SJCRH30 (cell line): Measurements from ENCODE around the gene RABL6. TPM values are rescaled to one million over a fixed set of nuclear protein-coding genes. Genes with fewer than 3 reads are reported as not detected.

Experiments used
- DNase-seq, 2 experiments: peaks; one replicate each; pipeline ENCODE4 v3.0.0-alpha.2; 2015 to 2020
- H3K27ac ChIP-seq: fragments of 250-450 bp; sonication (Bioruptor Pico); 2 replicates; pipeline ENCODE4 v1.5.1; 2020; ENCODE audit warnings: mild to moderate bottlenecking, moderate library complexity
- H3K27me3 ChIP-seq: fragments of 250-450 bp; sonication (Bioruptor Pico); 2 replicates; pipeline ENCODE4 v1.5.1; 2020; ENCODE audit warnings: mild to moderate bottlenecking, moderate library complexity
- H3K36me3 ChIP-seq: fragments of 250-450 bp; sonication (Bioruptor Pico); 2 replicates; pipeline ENCODE4 v1.5.1; 2020; ENCODE audit warnings: mild to moderate bottlenecking, moderate library complexity
- H3K4me1 ChIP-seq: fragments of 250-450 bp; sonication (Bioruptor Pico); 2 replicates; pipeline ENCODE4 v1.5.1; 2020; ENCODE audit warnings: mild to moderate bottlenecking, moderate library complexity
- H3K4me3 ChIP-seq: fragments of 250-450 bp; sonication (Bioruptor Pico); 2 replicates; pipeline ENCODE4 v1.5.1; 2020; ENCODE audit warnings: mild to moderate bottlenecking, moderate library complexity
- H3K9me3 ChIP-seq: fragments of 250-450 bp; sonication (Bioruptor Pico); replicated peaks from 2 replicates; pipeline ENCODE4 v1.5.1; 2020; ENCODE audit warnings: mild to moderate bottlenecking, moderate library complexity
- total RNA-seq: library from RNA; depleted of rRNA; stranded (reverse); fragments of >200 nt; shearing (Covaris generic); gene quantifications from 2 replicates; pipeline ENCODE4 v1.2.3, GENCODE V29; 2014

RABL6 gene
- total RNA-seq, 1 experiment from 2014 or later = 102 TPM

- H3K36me3 ChIP-seq = peaks cover 35% of the 10 kb centered on the region
- peaks cover 6% of the 10 kb centered on the region for H3K4me1 ChIP-seq
- H3K4me3 ChIP-seq = peak overlapping the region; percentile 97
- H3K9me3 ChIP-seq = no peaks in the 10 kb centered on the region
- no peak overlapping the region for H3K27ac ChIP-seq
- DNase-seq = no peak
- H3K27me3 ChIP-seq = no peaks in the 10 kb centered on the region
These were observed 1.0 kb downstream of the RABL6 start for GRCh38 chr9:136808806-136809158.

DNA sequence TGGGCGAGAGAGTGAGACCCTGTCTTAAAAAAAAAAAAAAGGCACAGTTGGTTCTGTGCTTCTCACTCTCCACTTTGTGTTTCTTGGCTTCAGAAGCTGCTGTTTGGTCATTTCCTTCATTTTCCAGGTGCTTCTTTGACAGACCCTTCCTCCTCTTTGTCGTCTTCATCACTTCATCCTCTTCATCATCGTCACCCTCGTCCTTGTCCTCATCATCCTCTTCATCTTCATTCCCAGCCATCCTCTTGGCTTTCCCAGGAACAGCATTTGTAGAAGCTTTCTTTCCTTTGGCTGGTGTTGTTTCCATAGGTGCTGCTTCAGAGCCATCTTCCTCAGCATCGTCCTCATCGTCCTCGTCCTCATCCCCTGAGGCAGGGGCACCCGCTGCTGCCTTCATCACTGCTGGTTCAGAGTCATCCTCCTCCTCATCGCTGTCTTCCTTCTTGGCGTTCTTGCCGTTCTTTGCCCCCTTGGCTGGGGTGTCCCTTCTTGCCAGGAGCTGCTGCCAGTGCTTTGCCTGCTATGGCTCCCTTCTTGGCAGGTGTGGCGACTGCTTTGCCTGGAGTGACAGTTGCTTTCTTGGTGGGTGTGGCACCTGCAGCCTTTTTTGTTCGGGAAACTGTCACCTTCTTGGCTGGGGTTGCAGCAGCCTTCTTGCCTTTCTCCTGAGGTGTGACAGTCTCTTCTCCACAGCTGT lies 7.1 kb downstream of the RABL6 start:
- Histone ChIP-seq H3K27me3 (no peaks in the 10 kb centered on the region), H3K4me1 (no peaks in the 10 kb centered on the region), H3K4me3 (no peak overlapping the region), H3K36me3 (peaks cover 57% of the 10 kb centered on the region), H3K27ac (no peak overlapping the region), H3K9me3 (no peaks in the 10 kb centered on the region)
- DNase-seq = no peak

DNA sequence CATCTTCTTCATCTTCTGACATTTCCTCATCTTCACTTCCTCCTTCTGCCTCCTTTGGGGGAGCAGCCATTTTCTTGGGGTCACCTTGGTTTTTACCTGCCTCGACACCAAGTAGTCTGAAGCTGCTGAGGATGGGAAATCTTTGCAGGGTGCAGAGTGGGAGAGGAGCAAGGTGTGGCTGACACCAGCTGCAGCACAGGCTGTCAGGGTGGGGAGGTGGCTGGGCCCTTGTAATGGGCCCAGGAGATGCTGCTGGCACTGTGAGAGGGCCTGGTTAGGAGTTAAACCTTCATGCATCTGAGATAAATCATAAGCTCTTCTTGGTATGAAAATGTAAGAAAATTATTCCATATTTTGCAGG lies 7.7 kb downstream of the RABL6 start:
- no peak overlapping the region for H3K27ac ChIP-seq
- no peaks in the 10 kb centered on the region for H3K27me3 ChIP-seq
- DNase-seq = no peak
- H3K4me3 ChIP-seq = no peak overlapping the region
- H3K9me3 ChIP-seq = no peaks in the 10 kb centered on the region
- H3K36me3 ChIP-seq = peaks cover 54% of the 10 kb centered on the region
- H3K4me1 ChIP-seq = no peaks in the 10 kb centered on the region

DNA sequence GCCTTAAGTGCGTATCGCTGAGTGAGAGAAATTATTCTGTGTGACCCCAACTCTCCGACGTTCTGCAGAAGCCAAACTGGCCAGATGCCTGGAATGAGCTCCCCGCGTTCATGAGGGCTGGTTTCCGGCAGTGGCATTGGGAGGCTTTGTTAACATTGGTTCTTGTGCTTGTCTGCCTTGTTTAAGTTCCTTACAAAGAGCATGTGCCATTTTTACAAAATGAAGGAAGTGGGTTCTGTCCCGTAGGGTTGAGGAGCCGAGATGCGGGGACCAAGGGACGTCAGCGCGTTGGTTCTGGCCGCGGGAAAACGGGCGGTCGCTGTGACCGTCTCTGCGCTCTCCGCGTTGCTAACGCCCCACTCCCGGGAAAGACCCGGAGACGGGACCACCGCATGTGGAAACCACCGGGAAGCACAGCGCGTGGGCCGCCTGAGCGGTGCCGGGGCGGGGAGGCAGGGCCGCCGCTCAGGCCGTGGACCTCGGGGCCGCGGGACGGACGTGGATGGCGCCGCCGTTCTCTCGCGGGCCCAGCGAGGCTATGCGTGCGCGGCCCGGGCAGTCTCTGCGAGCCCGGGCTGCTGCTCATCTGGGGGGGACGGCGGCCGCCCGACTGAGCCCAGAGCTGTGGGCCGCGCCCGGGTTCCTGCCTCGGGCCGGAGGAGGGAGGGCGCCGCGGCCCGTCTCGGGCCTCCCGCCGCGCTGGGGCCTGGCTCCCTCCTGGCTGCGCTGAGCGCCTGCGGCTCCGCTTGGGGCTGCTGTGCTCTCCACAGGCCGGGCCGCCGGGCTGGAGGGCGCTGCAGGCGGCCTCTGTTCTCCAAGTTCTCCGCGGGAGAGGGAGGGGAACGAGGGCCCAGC lies 13.4 kb downstream of the RABL6 start:
- Histone ChIP-seq H3K4me1 (peaks cover 14% of the 10 kb centered on the region), H3K9me3 (0 out of 2 replicates have a peak, but pooled peaks cover 3% of the 10 kb centered on the region), H3K4me3 (no peak overlapping the region), H3K27me3 (no peaks in the 10 kb centered on the region), H3K36me3 (peaks cover 34% of the 10 kb centered on the region), H3K27ac (no peak overlapping the region)
- no peak for DNase-seq

DNA sequence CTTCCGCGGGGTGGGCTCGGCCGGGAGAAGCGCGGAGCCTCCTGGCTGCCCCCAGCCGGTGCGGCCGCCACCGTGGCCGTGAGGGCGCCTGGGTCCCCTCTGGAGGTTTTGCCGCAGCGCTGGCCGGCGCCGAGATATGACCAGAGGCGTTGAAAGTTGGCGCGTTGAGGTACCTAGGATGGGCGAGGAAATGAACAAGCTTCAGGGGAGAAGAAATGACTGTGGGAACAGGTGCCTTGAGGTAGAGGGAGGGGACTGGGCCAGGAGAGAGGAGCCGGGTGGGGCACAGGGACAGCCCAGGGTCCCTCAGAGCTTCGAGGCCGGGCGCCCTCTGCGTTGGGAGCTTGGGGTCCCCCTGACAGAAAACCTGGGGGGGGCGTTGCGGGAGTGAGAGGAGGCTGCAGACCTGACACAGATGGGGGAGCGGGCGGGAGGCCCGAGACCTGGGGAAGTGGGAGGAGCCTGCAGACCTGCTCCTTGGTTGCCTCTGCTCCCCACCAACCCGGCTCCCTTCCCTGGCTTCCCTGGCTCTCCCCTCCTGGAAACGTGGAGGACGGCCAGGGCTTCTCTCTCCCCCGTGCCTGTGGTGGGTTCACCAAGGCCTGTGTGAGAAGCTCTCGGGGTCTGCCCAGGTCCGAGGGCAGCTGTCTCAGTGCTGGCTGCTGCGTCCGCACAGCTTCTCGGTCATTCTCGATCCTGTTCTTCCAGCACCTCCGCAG lies 14.2 kb downstream of the RABL6 start:
- Histone ChIP-seq H3K27me3 (no peaks in the 10 kb centered on the region), H3K4me3 (no peak overlapping the region), H3K9me3 (0 out of 2 replicates have a peak, but pooled peaks cover 3% of the 10 kb centered on the region), H3K4me1 (peaks cover 14% of the 10 kb centered on the region), H3K27ac (no peak overlapping the region), H3K36me3 (peaks cover 31% of the 10 kb centered on the region)
- no peak for DNase-seq

DNA sequence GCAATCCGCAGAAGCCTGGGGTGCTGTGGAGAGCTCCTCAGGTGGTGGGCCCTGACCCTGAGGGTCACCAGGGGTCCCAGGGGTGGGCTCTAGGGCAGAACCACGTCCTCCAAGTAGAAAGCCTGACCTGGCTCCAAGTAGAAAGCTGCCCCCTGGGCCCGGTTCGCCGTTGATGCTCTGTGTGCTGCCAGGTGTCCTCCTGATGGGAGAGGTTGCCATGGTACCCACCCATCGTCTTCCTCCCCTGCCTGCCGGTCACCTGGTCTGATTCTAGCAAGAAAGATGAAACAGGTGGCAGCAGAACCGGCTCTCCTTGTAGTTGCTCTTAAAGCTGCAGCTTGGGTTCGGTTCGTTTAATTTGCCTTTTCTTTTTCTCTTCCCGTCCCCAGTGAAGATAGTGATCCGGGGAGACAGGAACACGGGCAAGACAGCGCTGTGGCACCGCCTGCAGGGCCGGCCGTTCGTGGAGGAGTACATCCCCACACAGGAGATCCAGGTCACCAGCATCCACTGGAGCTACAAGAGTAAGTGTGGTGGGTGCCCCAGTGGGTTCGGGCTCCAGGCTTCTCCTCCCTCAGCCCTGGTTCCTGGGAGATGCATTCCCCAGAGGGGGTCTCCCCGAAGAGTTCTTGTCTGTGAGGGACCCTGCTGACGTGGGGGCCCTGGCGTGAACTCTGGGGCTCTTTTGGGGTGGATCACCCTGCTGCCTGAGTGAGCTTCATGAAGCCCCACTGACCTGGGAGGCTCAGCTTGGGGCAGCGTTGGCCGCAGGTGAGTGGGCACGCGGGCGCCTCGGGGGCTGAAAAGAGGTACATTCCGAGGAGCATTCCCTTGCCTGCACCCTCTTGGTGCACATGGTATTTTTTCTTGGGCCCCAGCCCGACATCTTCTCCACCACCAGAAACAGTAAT lies 15.6 kb downstream of the RABL6 start:
- no peak for DNase-seq
- Histone ChIP-seq H3K4me3 (no peak overlapping the region), H3K36me3 (peaks cover 30% of the 10 kb centered on the region), H3K27me3 (no peaks in the 10 kb centered on the region), H3K27ac (peak overlapping the region; percentile 49; the same call in 1 of the 2 replicates), H3K9me3 (0 out of 2 replicates have a peak, but pooled peaks cover 3% of the 10 kb centered on the region), H3K4me1 (peaks cover 14% of the 10 kb centered on the region)

DNA sequence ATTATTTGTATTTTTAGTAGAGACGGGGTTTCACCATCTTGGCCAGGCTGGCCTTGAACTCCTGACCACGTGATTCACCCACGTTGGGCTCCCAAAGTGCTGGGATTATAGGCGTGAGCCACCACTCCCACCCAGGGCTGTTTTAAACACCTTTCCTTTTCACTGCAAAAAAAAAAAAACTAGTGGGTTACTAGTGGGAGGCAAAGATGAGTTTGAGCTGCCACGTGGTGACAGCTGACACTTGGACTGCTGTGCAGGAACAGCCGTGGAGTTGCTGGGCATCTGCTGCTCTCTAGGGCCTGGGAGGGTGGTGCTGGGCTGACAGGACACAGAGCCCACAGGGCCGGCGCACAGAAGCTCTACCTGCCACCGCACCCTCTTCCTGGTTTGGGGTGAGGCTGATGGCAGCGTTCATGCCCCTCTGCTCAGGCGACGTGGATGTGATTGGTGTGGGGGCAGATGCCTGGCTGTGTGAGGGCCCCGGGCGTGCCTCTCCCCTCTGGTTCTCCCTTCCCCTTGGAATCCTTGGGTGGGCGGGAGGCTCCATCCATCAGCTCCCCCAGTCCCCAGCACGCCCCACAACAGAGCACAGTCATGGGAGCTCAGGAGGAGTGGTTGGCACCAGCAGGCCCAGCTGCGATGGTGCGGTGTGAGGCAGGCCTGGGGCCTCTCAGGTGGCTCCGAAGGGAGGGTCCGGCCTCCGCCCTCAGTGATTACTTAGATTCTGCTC lies 16.9 kb downstream of the RABL6 start:
- Histone ChIP-seq H3K27me3 (no peaks in the 10 kb centered on the region), H3K36me3 (peaks cover 38% of the 10 kb centered on the region), H3K9me3 (0 out of 2 replicates have a peak, but pooled peaks cover 3% of the 10 kb centered on the region), H3K27ac (peak overlapping the region; percentile 49), H3K4me3 (no peak overlapping the region), H3K4me1 (peaks cover 14% of the 10 kb centered on the region)
- peak in 1 of 2 experiments; percentile 44 for DNase-seq

DNA sequence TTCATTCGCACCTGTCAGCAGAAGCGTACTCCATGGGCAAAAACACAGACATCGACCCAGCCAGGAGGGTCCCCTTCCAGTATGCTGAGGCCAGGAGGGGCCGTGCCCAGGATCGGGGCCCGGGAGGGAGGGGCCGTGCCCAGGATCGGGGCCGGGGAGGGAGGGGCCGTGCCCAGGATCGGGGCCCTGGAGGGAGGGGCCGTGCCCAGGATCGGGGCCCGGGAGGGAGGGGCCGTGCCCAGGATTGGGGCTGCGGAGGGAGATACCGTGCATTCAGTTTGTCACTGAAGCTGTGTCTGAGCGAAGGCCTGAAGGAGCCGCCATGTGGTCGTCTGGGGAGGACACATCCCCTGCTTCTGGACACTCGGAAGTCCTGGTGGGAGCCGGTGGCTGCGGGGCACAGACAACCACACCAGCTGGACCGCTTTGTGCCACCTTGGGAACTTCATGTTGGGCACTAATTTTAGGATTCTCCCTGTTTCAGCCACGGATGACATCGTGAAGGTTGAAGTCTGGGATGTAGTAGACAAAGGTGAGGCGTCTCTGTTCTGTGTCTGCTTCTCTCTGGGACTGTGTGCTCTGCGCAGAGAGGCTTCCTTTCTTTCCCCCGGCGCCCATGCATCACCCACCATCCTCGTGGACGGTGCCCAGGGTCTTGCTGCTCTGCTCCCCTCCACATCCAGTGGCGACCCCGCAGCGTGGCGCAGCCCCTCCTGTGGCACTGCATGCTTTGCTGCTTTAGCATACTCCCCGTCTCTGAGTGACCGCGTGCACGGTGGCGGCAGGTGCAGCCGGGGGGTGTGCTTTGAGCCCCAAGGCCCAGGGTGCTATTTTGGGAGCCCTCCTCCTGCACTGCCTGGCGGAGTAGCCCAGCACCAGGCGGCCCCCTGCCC lies 17.8 kb downstream of the RABL6 start:
- H3K27me3 ChIP-seq = no peaks in the 10 kb centered on the region
- no peak for DNase-seq
- peaks cover 14% of the 10 kb centered on the region for H3K4me1 ChIP-seq
- H3K36me3 ChIP-seq = peaks cover 41% of the 10 kb centered on the region
- H3K4me3 ChIP-seq = no peak overlapping the region
- H3K27ac ChIP-seq = no peak overlapping the region
- 0 out of 2 replicates have a peak, but pooled peaks cover 2% of the 10 kb centered on the region for H3K9me3 ChIP-seq

DNA sequence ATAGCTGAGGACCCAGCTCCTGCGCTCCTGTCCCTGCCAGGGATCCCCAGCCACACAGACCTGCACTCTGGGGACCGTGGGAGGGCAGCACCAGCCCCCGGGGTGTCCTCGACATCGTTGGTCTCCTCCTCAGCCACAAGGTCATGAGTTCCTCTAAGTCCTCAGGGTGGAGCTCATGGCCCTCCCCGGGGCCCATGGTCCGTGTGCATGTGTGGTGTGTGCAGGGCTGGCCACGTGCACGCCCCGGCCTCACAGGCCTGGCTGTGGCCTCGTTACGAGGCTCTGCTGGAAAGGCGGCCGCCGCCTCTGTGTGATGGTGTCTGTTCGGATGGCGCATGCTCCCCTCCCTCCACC lies 18.4 kb downstream of the RABL6 start:
- peaks cover 14% of the 10 kb centered on the region for H3K4me1 ChIP-seq
- no peak for DNase-seq
- no peak overlapping the region for H3K4me3 ChIP-seq
- H3K9me3 ChIP-seq = no peaks in the 10 kb centered on the region
- no peaks in the 10 kb centered on the region for H3K27me3 ChIP-seq
- H3K27ac ChIP-seq = no peak overlapping the region
- peaks cover 47% of the 10 kb centered on the region for H3K36me3 ChIP-seq

GRCh38 chr9:136826703-136827582 lies 19.2 kb downstream of the RABL6 start:
- no peak overlapping the region for H3K4me3 ChIP-seq
- no peaks in the 10 kb centered on the region for H3K27me3 ChIP-seq
- no peaks in the 10 kb centered on the region for H3K9me3 ChIP-seq
- H3K4me1 ChIP-seq = peaks cover 14% of the 10 kb centered on the region
- H3K27ac ChIP-seq = no peak overlapping the region
- H3K36me3 ChIP-seq = peaks cover 47% of the 10 kb centered on the region
- no peak for DNase-seq

GRCh38 chr9:136827794-136828473 lies 20.2 kb downstream of the RABL6 start:
- H3K9me3 ChIP-seq = no peaks in the 10 kb centered on the region
- no peak overlapping the region for H3K4me3 ChIP-seq
- no peak overlapping the region for H3K27ac ChIP-seq
- H3K36me3 ChIP-seq = peaks cover 54% of the 10 kb centered on the region
- H3K27me3 ChIP-seq = no peaks in the 10 kb centered on the region
- H3K4me1 ChIP-seq = peaks cover 14% of the 10 kb centered on the region
- no peak for DNase-seq
